D341Med (cell line): ENCODE results near the gene GUCY1B1.

Experiments
- DNase-seq: peaks from one replicate; pipeline ENCODE4 v3.0.0; 2012; ENCODE audit warnings: low spot score

Gene GUCY1B1

GRCh38 chr4:155799794-155800123, 40.9 kb downstream of the GUCY1B1 start:
- DNase-seq, result no peak

GRCh38 chr4:155800685-155801343, 42.0 kb downstream of the GUCY1B1 start:
- DNase-seq, result no peak

- DNase-seq, result no peak
These were observed 43.6 kb downstream of the GUCY1B1 start for GRCh38 chr4:155802190-155802959.

GRCh38 chr4:155805016-155805415, 46.2 kb downstream of the GUCY1B1 start:
- DNase-seq, result no peak

- no peak for DNase-seq
These were observed 48.2 kb downstream of the GUCY1B1 start for GRCh38 chr4:155807021-155807420.

- peak; percentile 47 for DNase-seq
These were observed 51.0 kb downstream of the GUCY1B1 start for GRCh38 chr4:155809835-155810234.

- DNase-seq, result no peak
These were observed 52.3 kb downstream of the GUCY1B1 start for GRCh38 chr4:155811083-155811482.

GRCh38 chr4:155818639-155819038, 59.8 kb downstream of the GUCY1B1 start:
- DNase-seq, result no peak

- no peak for DNase-seq
These were observed 60.2 kb downstream of the GUCY1B1 start for GRCh38 chr4:155819066-155819465.

- DNase-seq, result no peak
These were observed 62.2 kb downstream of the GUCY1B1 start for GRCh38 chr4:155820887-155821518.

- DNase-seq, result no peak
These were observed 63.8 kb downstream of the GUCY1B1 start for GRCh38 chr4:155822572-155822971.

- no peak for DNase-seq
These were observed 69.8 kb downstream of the GUCY1B1 start for GRCh38 chr4:155828628-155829027.

GRCh38 chr4:155832664-155833063, 73.8 kb downstream of the GUCY1B1 start:
- no peak for DNase-seq

GRCh38 chr4:155837203-155837796, 78.5 kb downstream of the GUCY1B1 start:
- no peak for DNase-seq

- no peak for DNase-seq
These were observed 83.3 kb downstream of the GUCY1B1 start for GRCh38 chr4:155842080-155842479.

- no peak for DNase-seq
These were observed 88.1 kb downstream of the GUCY1B1 start for GRCh38 chr4:155846929-155847328.

- DNase-seq, result no peak
These were observed 90.2 kb downstream of the GUCY1B1 start for GRCh38 chr4:155849042-155849441.

GRCh38 chr4:155853189-155853588, 94.4 kb downstream of the GUCY1B1 start:
- no peak for DNase-seq

- no peak for DNase-seq
These were observed 95.9 kb downstream of the GUCY1B1 start for GRCh38 chr4:155854582-155855226.

GRCh38 chr4:155855897-155856296, 97.1 kb downstream of the GUCY1B1 start:
- no peak for DNase-seq
